ENCODE measurements around the gene DGKH. TPM values are rescaled to one million over a fixed set of nuclear protein-coding genes. Genes with fewer than 3 reads are reported as not detected.

The DGKH gene
- total RNA-seq, 1 donor from 2014 or later = 12.1 TPM

- Histone ChIP-seq H3K9me3 (ENCODE audit: low read depth) (no peaks in the 10 kb centered on the region), H3K27ac (no peak overlapping the region), H3K4me1 (peaks cover 8% of the 10 kb centered on the region), H3K27me3 (peaks cover 37% of the 10 kb centered on the region), H3K79me2 (ENCODE audit: low read depth) (peaks cover 35% of the 10 kb centered on the region), H3K4me2 (peak overlapping the region; percentile 93), H3K4me3 (peak overlapping the region; percentile 87), H3K9ac (peak overlapping the region; percentile 38), H2AFZ (replicated peaks) (peak overlapping the region; percentile 95), H3K36me3 (no peaks in the 10 kb centered on the region), H4K20me1 (ENCODE audit: low read depth) (peaks cover 38% of the 10 kb centered on the region), H3F3A (ENCODE audit: low read depth) (peaks cover 32% of the 10 kb centered on the region)
- no peaks in the 10 kb centered on the region for H3K9me3 Mint-ChIP-seq
- H3K36me3 Mint-ChIP-seq = peaks cover 2% of the 10 kb centered on the region
- peak; percentile 89 for DNase-seq (ENCODE audit: low spot score)
- no peak overlapping the region for H3K27ac Mint-ChIP-seq
- TF ChIP-seq, protein P1, sequence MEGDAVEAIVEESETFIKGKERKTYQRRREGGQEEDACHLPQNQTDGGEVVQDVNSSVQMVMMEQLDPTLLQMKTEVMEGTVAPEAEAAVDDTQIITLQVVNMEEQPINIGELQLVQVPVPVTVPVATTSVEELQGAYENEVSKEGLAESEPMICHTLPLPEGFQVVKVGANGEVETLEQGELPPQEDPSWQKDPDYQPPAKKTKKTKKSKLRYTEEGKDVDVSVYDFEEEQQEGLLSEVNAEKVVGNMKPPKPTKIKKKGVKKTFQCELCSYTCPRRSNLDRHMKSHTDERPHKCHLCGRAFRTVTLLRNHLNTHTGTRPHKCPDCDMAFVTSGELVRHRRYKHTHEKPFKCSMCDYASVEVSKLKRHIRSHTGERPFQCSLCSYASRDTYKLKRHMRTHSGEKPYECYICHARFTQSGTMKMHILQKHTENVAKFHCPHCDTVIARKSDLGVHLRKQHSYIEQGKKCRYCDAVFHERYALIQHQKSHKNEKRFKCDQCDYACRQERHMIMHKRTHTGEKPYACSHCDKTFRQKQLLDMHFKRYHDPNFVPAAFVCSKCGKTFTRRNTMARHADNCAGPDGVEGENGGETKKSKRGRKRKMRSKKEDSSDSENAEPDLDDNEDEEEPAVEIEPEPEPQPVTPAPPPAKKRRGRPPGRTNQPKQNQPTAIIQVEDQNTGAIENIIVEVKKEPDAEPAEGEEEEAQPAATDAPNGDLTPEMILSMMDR (IDR thresholded peaks at IDR 0.05) = peak; percentile 27
- no peak for TF ChIP-seq EZH2phosphoT487 (IDR thresholded peaks at IDR 0.05)
- peak overlapping the region; percentile 92 for H3K4me3 Mint-ChIP-seq
- peaks cover 7% of the 10 kb centered on the region for H3K27me3 Mint-ChIP-seq (ENCODE audit: insufficient read depth, low read depth)
- peaks cover 11% of the 10 kb centered on the region for H3K4me1 Mint-ChIP-seq
These were observed 421 bp downstream of the DGKH start for GRCh38 chr13:42048684-42049453.

DNA sequence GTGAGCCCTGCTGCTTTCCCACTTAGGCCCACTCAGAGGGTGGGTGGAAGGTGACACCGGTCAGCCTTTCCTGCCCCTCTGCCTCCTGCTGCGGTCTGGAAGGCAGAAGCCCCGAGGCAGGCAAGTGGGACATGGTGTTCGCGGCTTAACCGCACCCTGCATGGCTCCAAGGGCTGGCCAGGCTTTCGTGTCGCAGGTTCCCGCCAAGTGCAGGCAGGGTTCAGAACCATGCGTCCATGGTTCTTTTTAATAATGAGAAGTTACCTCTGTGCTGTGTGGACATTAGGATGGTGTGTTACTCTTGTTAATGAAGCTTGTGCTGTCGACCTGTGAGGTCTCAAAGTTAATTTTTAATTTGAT, 986 bp downstream of the DGKH start:
- TF ChIP-seq, protein P1 (IDR thresholded peaks at IDR 0.05) = no peak
- TF ChIP-seq EZH2 (IDR thresholded peaks at IDR 0.05) = no peak
- no peak for TF ChIP-seq EZH2phosphoT487 (IDR thresholded peaks at IDR 0.05)
- H3K36me3 ChIP-seq = no peaks in the 10 kb centered on the region
- no peaks in the 10 kb centered on the region for H3K9me3 ChIP-seq (ENCODE audit: low read depth)
- H3K27me3 ChIP-seq = peaks cover 37% of the 10 kb centered on the region
- no peak overlapping the region for H3K9ac ChIP-seq
- Mint-ChIP-seq H3K27ac (no peak overlapping the region), H3K27me3 (ENCODE audit: insufficient read depth, low read depth) (peaks cover 5% of the 10 kb centered on the region), H3K9me3 (no peaks in the 10 kb centered on the region), H3K36me3 (peaks cover 2% of the 10 kb centered on the region), H3K4me1 (peaks cover 11% of the 10 kb centered on the region), H3K4me3 (peak overlapping the region; percentile 85)
- H3K79me2 ChIP-seq (ENCODE audit: low read depth) = peaks cover 31% of the 10 kb centered on the region
- H4K20me1 ChIP-seq (ENCODE audit: low read depth) = peaks cover 32% of the 10 kb centered on the region
- H3K27ac ChIP-seq = no peak overlapping the region
- H3K4me2 ChIP-seq = peak overlapping the region; percentile 93
- DNase-seq (ENCODE audit: low spot score) = no peak
- H3F3A ChIP-seq (ENCODE audit: low read depth) = peaks cover 32% of the 10 kb centered on the region
- peaks cover 8% of the 10 kb centered on the region for H3K4me1 ChIP-seq
- peak overlapping the region; percentile 75 for H2AFZ ChIP-seq (replicated peaks)
- H3K4me3 ChIP-seq = peak overlapping the region; percentile 87

DNA sequence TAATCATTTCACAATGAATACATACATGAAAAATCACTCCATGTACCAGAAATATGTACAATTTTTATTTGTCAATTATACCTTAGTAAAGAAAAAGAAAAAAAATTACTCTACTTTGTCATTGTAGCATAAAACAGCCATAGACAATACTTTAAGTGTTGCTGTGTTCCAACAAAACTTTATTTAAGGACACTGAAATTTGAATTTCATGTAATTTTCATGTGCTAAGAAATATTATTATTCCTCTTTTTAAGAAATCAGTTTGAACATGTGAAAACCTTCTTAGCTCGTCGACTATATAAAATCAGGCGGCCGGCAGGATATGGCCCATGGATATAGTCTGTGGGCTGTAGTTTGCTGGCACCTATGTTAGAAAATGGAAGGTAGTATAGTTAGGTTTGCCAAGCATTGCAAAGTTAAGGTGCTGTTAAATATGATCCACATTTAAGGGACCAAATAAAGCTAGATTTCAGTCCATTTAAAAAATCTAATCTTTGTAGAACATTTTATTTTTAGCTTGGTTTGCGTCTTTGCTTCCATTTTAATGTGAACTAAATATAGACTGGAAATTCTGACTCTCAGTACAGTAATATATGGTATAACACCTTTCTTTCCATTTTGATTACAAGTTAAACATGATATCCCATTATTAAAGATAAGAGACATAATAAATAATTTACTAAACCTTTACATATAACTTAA, 6.5 kb downstream of the DGKH start:
- Mint-ChIP-seq H3K4me3 (no peak overlapping the region), H3K9me3 (no peaks in the 10 kb centered on the region), H3K27me3 (ENCODE audit: insufficient read depth, low read depth) (no peaks in the 10 kb centered on the region), H3K36me3 (peaks cover 6% of the 10 kb centered on the region), H3K27ac (no peak overlapping the region), H3K4me1 (no peaks in the 10 kb centered on the region)
- H3K4me3 ChIP-seq = no peak overlapping the region
- H3K27me3 ChIP-seq = peaks cover 2% of the 10 kb centered on the region
- no peak overlapping the region for H2AFZ ChIP-seq (replicated peaks)
- H3K36me3 ChIP-seq = no peaks in the 10 kb centered on the region
- no peaks in the 10 kb centered on the region for H3K9me3 ChIP-seq (ENCODE audit: low read depth)
- H3K9ac ChIP-seq = no peak overlapping the region
- TF ChIP-seq EZH2 (IDR thresholded peaks at IDR 0.05) = no peak
- TF ChIP-seq EZH2phosphoT487 (IDR thresholded peaks at IDR 0.05) = no peak
- TF ChIP-seq, protein P1 (IDR thresholded peaks at IDR 0.05) = no peak
- H3K4me1 ChIP-seq = no peaks in the 10 kb centered on the region
- H3K4me2 ChIP-seq = no peak overlapping the region
- H3F3A ChIP-seq (ENCODE audit: low read depth) = peaks cover 2% of the 10 kb centered on the region
- no peak for DNase-seq (ENCODE audit: low spot score)
- peaks cover 12% of the 10 kb centered on the region for H3K79me2 ChIP-seq (ENCODE audit: low read depth)
- no peak overlapping the region for H3K27ac ChIP-seq
- peaks cover 2% of the 10 kb centered on the region for H4K20me1 ChIP-seq (ENCODE audit: low read depth)
